Transverse colon (tissue), 4 donors: Measurements from ENCODE around the gene SLC25A43.

Experiments
- EP300 ChIP-seq: sonication (generic); formaldehyde crosslinking; IDR thresholded peaks from one replicate; pipeline ENCODE4 v1.6.1; 2017; ENCODE audit warnings: antibody characterized with exemption, low read depth
- POLR2A ChIP-seq: fragments of 450-650 bp; IDR thresholded peaks from one replicate; pipeline ENCODE4 v1.6.1; 2016; ENCODE audit warnings: antibody characterized with exemption, mild to moderate bottlenecking, moderate library complexity
- POLR2AphosphoS5 ChIP-seq, 3 donors: sonication (generic); formaldehyde crosslinking; IDR thresholded peaks; one replicate each; pipeline ENCODE4 v1.6.1; 2016; ENCODE audit warnings: antibody characterized with exemption in 3 of 3
- TF ChIP-seq, protein P1 (sequence below), 5 experiments: fragments of 200-600 bp in 3 of 5; fragments of 450-650 bp in 2 of 5; sonication (generic) in 3 of 5; IDR thresholded peaks; 1 replicate in 2 of 5; 2 replicates in 3 of 5; pipeline ENCODE4 v1.5.1; 2016 to 2017; ENCODE audit warnings: antibody characterized with exemption in 5 of 5, inconsistent platforms in 3 of 5, mild to moderate bottlenecking in 2 of 5, moderate library complexity in 1 of 5

- TF ChIP-seq POLR2AphosphoS5 (IDR thresholded peaks at IDR 0.05) (no peak), POLR2A (no peak), EP300 (no peak)
- TF ChIP-seq, protein P1, sequence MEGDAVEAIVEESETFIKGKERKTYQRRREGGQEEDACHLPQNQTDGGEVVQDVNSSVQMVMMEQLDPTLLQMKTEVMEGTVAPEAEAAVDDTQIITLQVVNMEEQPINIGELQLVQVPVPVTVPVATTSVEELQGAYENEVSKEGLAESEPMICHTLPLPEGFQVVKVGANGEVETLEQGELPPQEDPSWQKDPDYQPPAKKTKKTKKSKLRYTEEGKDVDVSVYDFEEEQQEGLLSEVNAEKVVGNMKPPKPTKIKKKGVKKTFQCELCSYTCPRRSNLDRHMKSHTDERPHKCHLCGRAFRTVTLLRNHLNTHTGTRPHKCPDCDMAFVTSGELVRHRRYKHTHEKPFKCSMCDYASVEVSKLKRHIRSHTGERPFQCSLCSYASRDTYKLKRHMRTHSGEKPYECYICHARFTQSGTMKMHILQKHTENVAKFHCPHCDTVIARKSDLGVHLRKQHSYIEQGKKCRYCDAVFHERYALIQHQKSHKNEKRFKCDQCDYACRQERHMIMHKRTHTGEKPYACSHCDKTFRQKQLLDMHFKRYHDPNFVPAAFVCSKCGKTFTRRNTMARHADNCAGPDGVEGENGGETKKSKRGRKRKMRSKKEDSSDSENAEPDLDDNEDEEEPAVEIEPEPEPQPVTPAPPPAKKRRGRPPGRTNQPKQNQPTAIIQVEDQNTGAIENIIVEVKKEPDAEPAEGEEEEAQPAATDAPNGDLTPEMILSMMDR (IDR thresholded peaks at IDR 0.05), result no peak
Observed at GRCh38 chrX:119423631-119424030, 24.5 kb downstream of the SLC25A43 start.
